GM21381 (cell line): ENCODE results near the gene GAB3.

Experiments
- ATAC-seq: cut with Tn5 transposase; IDR thresholded peaks from one replicate; pipeline ENCODE4 v1.9.1; 2021; ENCODE audit warnings: mild to moderate bottlenecking, moderate library complexity; ENCODE audit not compliant: unreplicated experiment

Gene GAB3, protein sequence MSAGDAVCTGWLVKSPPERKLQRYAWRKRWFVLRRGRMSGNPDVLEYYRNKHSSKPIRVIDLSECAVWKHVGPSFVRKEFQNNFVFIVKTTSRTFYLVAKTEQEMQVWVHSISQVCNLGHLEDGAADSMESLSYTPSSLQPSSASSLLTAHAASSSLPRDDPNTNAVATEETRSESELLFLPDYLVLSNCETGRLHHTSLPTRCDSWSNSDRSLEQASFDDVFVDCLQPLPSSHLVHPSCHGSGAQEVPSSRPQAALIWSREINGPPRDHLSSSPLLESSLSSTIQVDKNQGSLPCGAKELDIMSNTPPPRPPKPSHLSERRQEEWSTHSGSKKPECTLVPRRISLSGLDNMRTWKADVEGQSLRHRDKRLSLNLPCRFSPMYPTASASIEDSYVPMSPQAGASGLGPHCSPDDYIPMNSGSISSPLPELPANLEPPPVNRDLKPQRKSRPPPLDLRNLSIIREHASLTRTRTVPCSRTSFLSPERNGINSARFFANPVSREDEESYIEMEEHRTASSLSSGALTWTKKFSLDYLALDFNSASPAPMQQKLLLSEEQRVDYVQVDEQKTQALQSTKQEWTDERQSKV

DNA sequence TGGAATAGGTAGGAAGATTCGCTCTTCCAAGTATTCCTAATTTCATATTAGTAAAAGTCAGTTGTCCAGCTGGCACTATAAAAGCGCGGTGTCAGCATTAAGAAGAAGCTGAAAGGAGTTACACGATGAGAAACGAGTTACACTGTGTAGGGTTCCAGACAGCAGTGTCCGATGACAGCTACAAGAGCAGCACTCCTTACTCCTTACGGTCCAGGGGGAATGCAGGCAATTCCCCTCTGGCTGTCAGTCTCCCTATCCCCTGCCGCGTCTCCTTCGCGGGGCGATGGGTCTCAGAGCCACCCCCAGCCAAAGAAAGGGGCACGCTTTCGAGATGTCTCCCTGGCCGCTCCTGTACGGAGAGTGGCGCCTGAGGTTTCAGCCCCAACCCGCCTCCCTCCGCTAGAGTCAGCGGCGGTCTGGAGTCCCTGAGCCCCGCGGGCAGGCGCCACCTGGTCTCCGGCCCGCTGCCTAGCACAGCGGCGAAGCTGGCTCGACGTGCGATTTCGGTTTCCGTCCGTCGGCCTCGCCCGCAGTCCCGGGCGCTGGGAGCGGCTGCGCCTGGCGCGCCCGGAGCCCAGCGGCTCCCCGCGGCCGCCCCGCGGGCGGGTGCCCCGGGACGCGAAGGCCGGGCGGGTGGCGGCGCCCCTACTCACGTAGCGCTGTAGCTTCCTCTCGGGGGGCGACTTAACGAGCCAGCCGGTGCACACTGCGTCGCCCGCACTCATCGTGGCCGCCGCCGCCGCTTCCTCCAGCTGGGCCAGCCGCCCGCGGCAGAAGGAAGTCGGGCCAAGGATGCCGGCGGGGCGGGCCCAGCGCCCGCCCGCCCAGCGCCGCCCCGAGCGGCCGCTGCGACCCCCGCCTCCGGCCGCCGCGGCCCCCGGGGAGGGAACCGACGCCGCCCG, at the start of gene GAB3:
Gene GAB3, minus strand, starts transcription at position 777 of the 902 bp plus-strand sequence. Its CDS starts 52 bp downstream, at position 725.
- peak; percentile 63 for ATAC-seq

DNA sequence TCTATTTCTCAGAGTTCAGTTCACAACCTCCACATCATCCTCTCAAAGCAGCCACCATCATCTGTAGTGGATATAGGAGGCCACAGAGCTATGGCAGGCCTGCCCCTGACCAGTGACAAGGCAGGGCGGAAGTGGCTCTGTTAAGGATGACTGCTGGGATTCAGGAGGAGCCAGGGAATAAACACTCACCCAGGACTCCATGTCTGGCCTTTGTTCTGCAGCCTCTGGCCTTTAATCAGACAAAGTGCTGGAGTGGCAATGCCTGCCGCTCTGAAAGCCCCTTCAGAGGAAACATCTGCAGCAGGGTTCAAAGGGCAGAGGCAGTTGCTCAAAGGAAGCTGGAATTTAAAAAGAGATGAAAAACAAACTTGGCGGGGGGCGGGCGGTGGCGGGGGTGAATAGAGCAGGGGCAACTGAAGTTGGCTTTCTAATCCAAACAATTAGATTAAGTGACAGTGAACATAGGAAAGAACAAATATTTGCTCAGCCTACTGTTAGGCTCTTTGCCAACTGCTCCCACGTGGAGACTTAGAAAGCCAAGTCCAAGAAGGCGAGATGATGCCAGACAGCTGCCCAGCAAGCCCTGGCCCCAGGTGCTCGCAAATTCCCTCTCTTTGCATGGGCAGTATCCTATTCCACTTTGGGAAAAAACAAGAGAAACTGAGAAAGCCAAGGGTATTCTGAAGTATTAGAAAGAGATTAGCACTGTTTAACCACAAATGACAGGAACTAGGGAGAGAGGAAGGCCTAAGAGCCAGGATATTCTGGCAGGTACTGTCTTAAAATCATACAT, 48.9 kb upstream of the GAB3 start:
- no peak for ATAC-seq

DNA sequence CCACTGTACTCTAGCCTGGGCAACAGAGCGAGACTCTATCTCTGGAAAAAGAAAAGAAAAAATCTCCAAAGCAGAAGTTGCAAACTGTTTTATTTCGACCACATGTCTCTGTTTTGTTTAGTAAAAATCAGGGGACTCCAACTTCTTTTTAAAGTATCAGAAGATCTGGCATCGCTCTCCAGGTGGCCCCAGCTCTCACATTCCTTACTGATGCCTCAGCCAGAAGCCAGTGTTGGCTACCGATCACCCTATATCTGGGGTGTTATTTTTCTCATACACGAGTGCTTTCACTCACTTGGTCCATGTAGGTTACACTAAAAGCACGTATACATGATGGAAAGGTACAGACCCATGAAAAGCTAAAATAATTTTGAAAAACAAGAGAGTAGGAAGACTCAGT, 46.1 kb upstream of the GAB3 start:
- no peak for ATAC-seq

DNA sequence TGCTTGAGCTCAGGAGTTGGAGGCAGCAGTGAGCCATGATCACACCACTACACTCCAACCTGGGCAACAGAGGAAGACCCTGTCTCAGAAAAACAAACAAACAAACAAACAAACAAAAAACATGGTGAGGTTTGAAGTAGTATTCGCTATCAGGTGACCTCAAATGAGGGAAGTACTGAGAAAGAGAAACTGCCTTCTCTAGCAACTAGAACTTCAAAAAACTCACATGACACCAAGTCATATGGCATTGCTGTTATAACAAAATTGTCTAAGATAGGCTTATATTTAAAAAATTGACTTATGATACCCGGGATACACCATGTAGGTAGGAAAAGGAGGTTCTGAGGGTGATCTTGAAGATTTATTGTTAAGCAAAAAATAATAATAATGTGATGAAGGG, 44.1 kb upstream of the GAB3 start:
- no peak for ATAC-seq

DNA sequence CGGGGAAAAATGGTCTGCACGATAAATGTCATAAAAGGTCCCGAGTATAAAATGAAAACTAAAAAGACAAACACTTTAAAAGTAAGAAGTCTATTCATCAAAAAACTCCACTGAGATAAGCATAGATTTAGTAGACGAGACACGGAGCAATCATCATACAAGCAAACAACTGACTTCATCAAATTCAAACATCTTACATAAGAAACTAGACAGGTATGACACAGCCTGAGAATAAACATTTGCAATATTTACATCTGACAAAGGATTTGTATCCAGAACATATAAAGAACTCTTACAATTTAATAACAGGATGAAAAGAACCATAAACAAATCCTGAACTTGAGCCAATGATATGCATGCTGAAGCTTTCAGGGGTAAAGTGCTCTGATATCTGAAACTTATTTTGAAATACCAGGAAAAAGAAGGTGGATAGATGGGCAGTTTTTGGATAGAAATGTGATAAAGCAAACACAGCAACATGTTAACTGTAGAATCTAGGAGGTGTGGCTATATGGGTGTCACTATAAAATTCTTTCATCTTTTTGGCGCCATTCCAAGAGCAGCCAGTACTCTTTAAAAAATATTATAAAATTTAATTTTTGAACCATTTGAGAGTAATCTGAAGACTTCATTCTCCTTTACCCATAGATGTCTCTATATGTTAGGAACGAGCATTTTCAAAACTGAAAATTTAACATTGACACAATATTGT, 42.4 kb upstream of the GAB3 start:
- ATAC-seq: no peak

DNA sequence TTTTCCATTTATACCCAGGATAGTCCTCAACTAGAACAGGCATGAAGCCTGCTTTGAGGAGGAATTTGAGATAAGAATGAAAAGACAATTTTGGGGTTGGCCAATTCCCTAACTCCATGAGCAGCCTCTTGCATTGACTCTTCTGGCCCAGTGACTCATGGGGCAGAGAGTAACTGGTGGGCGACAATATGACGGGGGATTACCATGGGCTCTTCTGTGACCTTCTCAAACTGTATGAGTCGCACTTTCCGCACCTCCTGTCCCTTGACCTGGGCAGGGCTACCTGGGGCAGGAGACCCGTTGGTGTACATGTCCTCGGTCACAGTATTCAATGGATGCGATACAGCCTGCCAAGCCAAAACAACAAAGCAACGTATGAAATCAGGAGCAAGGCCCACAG, 41.1 kb upstream of the GAB3 start:
- ATAC-seq: no peak

DNA sequence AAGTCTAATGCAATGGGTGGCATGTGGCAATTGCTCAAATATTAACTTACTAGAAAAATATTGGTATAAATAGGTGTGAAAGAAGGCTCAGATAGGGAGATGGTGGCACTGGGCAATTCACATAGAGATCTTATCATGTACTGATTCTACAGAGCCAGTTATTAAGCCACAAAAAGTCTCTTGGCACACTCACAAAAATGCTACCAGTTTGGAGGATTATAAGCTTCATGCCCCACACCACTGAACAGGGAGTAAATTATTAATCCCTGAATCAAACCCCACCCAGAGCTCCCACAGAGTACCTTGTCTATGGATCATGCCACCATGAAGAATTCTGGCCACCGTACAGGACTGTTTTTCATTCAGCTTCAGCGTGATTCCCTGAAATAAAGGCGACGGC, 40.6 kb upstream of the GAB3 start:
- ATAC-seq: no peak

DNA sequence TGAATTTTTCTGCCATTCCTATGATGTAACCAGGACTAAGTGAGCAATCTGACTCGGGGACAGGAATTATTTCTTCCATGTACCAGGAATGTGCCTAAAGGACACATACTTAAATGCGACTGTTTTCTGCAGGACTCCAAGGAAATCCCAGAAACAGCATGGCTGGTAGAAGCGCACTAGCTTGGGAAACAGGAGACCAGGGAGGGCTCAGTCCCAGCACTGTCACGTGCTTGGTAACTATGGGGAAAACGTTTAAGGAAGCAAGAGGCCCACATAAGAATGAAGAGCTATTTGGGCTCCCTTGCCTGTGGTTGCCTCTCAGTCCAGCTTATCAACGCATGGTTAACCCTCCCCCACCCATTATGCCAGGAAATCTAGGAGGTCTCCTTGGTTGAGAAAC, 34.8 kb upstream of the GAB3 start:
- ATAC-seq: no peak

DNA sequence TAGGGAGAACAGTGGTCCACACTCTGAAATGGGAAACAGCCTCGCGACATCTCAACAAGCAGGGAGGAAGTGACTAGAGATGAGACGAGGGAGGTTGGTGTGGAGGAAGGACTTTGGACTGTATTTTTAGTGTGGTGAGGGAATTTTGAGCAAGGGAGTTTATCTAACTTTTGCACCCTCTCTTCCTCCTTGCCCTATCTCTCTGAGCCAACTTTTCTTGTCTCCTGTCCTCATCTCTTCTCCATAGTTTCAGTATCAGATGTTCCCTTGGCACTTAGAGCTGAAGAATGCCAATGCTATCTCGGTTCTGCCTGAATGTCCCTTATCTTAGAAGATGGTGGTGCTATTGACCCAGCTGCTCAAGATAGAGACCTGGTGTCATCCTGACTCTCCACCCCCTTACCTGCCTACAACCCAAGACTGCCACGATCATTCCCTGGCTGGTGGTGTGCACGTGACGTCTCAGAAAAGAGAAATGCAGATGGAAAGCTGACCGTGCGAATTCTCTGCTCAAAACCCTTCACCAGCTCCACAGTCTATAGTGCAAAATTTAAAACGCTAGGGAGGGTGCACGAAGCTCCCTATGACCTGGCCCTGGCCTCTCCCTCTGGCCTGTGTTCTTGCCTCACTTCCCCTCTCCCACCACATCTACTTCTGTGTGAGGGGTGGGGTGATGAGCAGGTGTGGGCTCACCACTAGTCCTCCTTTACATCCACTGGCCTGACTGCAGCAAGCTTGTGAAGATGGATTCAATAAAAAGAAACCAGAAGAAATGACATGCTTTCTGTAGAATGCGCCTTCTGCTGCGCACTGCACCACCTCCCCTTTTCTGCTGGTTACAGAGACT, 33.5 kb upstream of the GAB3 start:
- ATAC-seq: no peak

DNA sequence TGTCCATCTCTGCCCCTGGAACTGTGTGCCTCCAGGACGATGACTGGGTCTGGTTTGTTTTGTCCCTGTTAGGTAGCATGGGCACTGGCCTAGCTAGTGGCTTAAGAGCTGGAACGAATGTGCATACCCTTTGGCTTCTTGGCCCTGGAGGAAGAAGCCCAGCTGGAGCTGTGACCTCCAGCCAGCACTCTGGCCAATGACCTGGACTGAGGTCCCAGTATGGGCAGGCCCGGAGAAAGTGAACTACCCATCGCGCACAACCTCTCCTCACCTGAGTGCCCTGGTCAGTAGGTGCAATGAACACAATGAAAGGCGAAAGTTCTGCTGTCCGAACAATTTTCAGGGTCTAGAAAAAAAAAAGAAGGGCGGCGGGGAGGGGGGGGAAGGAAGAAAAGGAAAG, 30.1 kb upstream of the GAB3 start:
- no peak for ATAC-seq

DNA sequence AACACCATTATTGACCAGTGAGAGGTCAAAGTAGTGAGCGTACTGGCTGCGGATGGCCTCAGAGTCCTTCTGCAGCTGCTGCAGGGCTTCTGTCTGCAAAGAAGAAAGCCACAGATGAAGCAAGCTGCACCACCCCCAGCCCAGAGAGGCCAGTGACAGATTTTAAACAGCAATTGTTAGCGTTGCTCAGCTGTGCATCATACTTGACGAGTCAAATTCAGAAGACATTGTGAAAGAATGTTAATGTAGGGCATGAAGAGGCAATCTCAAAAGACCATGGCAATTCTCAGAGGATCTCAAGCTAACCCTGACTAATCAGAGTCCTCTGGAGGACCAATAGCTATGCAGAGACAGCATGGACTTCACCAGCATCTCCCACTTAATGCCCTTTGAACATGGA, 28.4 kb upstream of the GAB3 start:
- ATAC-seq: no peak

DNA sequence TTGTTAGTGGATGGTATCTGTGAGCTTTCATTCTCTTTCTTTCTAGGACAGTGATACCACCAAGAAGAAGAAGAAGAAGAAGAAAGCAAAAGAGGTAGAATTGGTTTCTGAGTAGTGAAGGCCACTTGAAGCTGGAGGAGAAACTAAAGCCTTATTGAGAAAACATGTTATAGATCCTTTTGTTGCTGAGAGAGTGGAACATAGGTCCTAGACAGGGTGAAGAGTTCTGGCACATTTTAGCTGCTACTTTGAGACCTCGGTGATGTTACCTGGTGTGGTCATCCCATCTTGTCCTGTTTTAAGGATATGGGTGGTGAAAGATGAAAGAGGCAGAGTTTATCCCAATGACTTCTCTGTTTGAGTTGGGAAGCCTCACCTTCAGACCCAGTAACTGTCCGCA, 25.9 kb upstream of the GAB3 start:
- ATAC-seq: no peak

DNA sequence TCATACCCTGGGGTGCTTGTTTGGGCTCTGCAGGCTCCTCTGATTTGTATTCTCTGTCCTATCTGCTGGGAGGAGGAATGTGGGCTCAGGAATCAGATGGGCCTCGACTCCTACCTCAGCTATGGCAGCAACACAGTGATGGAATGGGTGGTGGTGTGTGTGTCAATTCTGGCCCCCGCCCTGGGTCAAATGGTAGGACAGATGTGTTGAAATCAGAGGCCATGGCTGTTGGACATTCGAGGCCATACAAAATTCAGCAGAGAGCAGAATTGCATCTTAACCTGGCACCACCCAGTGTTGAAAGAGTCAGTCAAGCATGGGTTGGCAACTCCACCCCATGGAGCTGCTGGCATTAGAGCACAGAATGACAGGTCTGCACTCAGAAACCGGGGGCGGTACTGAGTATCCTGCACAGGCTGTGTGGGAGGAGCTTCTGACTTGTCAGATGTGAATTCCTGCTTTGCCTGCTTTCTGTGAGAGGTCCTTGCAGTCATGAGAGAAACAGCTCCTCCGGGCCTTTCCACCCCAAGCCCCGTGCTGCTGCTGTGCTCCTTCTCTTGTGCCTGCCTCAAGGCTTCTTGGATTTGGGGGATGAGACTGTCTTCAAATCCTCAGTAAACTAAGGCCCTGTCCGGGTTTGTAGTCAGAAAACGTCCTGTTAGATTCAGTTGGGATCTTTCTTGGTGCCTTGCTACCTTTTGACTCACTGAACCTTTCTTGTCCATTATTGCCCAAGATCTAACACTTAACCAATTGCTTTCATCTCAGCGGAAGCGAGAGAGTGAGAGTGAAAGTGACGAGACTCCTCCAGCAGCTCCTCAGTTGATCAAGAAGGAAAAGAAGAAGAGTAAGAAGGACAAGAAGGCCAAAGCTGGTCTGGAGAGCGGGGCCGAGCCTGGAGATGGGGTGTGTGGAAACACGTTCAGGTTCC, 24.8 kb upstream of the GAB3 start:
- ATAC-seq: no peak

DNA sequence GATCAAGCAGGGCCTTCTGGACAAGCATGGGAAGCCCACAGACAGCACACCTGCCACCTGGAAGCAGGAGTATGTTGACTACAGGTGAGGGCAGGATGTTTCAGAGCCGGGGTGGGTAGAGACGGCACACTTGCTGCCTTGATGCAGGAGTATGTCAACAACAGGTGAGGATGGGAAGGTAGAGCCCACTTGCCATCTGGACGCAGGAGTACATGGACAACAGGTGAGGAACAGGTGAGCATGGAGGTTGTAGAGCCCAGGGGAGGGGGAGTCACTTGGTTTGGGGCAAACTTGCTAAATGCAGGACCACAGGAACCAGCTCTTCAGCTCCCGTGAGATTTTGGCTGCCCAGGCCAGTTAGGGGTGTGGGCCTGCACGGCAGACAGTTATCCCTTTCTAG, 23.7 kb upstream of the GAB3 start:
- ATAC-seq: no peak

DNA sequence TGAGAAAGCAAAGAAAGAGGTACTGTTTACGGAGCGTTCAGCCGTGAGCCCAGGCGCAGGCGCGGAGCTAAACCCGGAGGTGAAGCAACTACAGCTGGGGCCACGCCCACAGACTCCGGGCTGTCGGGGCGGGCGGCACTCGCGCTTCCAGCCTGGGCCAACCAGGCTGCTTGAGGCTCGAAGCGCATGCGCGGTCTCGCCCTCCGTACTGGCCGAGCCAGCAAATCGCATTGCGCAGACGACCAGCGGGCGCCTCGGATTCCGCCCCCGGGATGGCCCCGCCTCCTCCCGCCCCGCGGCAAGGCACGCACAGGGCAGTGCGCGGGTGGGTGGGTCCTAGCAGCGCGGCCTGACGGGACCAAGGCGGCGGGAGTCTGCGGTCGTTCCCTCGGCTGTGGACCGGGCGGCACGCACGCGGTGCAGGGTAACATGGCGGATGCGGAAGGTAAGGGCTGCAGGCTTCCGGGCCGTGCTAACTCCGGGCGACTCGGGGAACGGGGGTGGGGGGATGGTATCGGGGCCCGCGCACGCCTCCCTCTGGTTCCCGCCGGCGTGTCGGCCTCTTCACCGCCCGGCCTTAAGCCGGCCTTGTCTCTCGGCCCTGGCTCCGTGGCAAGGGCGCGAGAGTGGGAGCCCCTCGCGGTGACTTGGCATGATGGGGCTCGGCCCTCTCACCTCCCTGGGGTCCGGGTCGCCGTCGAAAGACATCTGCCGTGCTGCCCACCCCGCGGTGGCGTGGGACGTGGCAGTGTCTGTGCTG, 11.8 kb upstream of the GAB3 start, which contains the start of gene DKC1:
Gene DKC1, plus strand, starts transcription at position 328 of the 760 bp plus-strand sequence. Its CDS starts 102 bp downstream, at position 430.
- ATAC-seq: peak; percentile 85

DNA sequence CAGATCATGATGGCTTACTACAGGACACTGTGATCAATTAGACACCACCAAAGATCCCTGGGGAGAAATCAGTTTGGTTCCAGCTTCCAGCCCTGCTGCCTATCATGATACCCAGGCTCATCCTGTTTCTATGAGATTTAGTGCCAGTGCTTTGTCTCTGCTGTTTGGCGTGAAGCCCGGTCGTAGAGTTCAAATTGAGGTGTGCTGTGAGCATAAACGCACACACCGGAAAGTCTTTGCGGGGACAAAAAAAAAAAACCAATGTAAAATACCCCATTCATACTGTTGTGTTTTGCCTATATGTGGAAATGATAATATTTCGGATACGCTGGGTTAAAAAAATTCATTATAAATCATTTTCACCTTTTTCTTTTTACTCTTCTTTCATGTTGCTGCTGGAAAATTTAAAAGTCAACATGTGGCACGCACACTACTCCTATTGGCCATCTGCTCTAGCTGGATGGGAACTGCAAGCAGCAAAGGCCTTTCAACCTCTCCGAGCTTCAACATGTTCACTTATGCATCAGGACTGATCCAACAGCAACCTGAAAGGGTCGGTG, 11.2 kb upstream of the GAB3 start:
- no peak for ATAC-seq

DNA sequence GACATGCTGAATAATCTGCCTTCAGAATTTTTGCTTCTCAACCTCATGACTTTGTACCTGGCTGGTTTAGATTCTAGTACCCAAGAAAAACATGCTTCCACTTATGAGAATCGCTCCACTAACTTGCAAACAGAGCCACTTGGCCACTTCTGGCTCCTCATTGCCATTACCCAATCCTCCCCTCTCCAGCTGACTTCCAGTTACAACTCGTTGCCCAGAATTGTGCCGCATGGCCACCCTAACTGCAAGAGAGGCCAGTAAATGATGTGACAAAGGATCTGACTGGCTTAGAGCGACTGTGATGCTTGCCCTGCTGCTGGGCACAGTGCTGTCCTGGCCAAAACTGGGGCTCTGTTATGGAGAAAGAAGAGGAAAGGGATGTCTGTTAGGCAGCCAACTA, 7.8 kb upstream of the GAB3 start:
- ATAC-seq: no peak
